ENCODE measurements around the gene UBXN2A. TPM values are rescaled to one million over a fixed set of nuclear protein-coding genes. Genes with fewer than 3 reads are reported as not detected.

UBXN2A gene
- total and polyA plus RNA-seq, 4 donors = 4.7 to 23.3 (median 8.1) TPM

GRCh38 chr2:23953625-23954024, 13.4 kb downstream of the UBXN2A start:
- TF ChIP-seq CTCF (IDR thresholded peaks at IDR 0.05; ENCODE audit: control extremely low read depth, extremely low read depth) = no peak

GRCh38 chr2:23954325-23955014, 14.2 kb downstream of the UBXN2A start:
- ATAC-seq (ENCODE audit: insufficient read depth, low FRiP score) = no peak
- Histone ChIP-seq H3K27ac (ENCODE audit: low read depth in 1 of 2, low read length in 1 of 2) (no peak overlapping the region), H3K36me3 (ENCODE audit: control insufficient read depth in 4 of 4, insufficient read depth in 4 of 4, low read length in 4 of 4) (peaks cover 0 to 5% (median 2%) of the 10 kb centered on the region in 4 donors), H3K4me1 (ENCODE audit: control insufficient read depth in 5 of 5, insufficient read depth in 5 of 5, low read length in 5 of 5) (peaks cover 0 to 3% (median 0%) of the 10 kb centered on the region in 5 donors), H3K27me3 (ENCODE audit: control insufficient read depth in 3 of 3, insufficient read depth in 3 of 3, low read length in 2 of 3) (no peaks in the 10 kb centered on the region), H3K9ac (ENCODE audit: insufficient read depth in 1 of 2, low read length in 2 of 2) (no peak overlapping the region), H3K4me3 (no peak overlapping the region), H3K9me3 (ENCODE audit: control insufficient read depth in 4 of 4, insufficient read depth in 3 of 4, low read length in 3 of 4) (no peaks in the 10 kb centered on the region)
- WGBS, 2 donors = 91 to 94% methylated on average over 6 of the region's 6 CpGs
- DNase-seq = no peak
- TF ChIP-seq CTCF (IDR thresholded peaks at IDR 0.05; ENCODE audit: control extremely low read depth, extremely low read depth) = no peak

More at GRCh38 chr2:23953625-23954024, 13.4 kb downstream of the UBXN2A start:
- ATAC-seq (ENCODE audit: insufficient read depth, low FRiP score) = no peak
- H3K27ac ChIP-seq (ENCODE audit: low read depth in 1 of 2, low read length in 1 of 2) = no peak overlapping the region
- H3K4me3 ChIP-seq = no peak overlapping the region
- DNase-seq = no peak
- H3K36me3 ChIP-seq (ENCODE audit: control insufficient read depth in 4 of 4, insufficient read depth in 4 of 4, low read length in 4 of 4) = peaks cover 0 to 3% (median 0%) of the 10 kb centered on the region in 4 donors
- no peak overlapping the region for H3K9ac ChIP-seq (ENCODE audit: insufficient read depth in 1 of 2, low read length in 2 of 2)
- no peaks in the 10 kb centered on the region for H3K27me3 ChIP-seq (ENCODE audit: control insufficient read depth in 3 of 3, insufficient read depth in 3 of 3, low read length in 2 of 3)
- no peaks in the 10 kb centered on the region for H3K9me3 ChIP-seq (ENCODE audit: control insufficient read depth in 4 of 4, insufficient read depth in 3 of 4, low read length in 3 of 4)
- H3K4me1 ChIP-seq (ENCODE audit: control insufficient read depth in 5 of 5, insufficient read depth in 5 of 5, low read length in 5 of 5) = peaks cover 0 to 3% (median 0%) of the 10 kb centered on the region in 5 donors

- 97 to 100% methylated on average over 4 of the region's 4 CpGs for WGBS, 2 donors
- no peaks in the 10 kb centered on the region for H3K4me1 ChIP-seq (ENCODE audit: control insufficient read depth in 5 of 5, insufficient read depth in 5 of 5, low read length in 5 of 5)
Measured at GRCh38 chr2:23967846-23968245, 27.6 kb downstream of the UBXN2A start.

More at GRCh38 chr2:23967846-23968245, 27.6 kb downstream of the UBXN2A start:
- H3K9ac ChIP-seq (ENCODE audit: insufficient read depth in 1 of 2, low read length in 2 of 2) = no peak overlapping the region
- H3K9me3 ChIP-seq (ENCODE audit: control insufficient read depth in 4 of 4, insufficient read depth in 3 of 4, low read length in 3 of 4) = no peaks in the 10 kb centered on the region
- no peak for TF ChIP-seq CTCF (IDR thresholded peaks at IDR 0.05; ENCODE audit: control extremely low read depth, extremely low read depth)
- H3K4me3 ChIP-seq = no peak overlapping the region
- H3K27ac ChIP-seq (ENCODE audit: low read depth in 1 of 2, low read length in 1 of 2) = no peak overlapping the region
- H3K27me3 ChIP-seq (ENCODE audit: control insufficient read depth in 3 of 3, insufficient read depth in 3 of 3, low read length in 2 of 3) = no peaks in the 10 kb centered on the region
- ATAC-seq (ENCODE audit: insufficient read depth, low FRiP score) (no peak), DNase-seq (no peak)
- H3K36me3 ChIP-seq (ENCODE audit: control insufficient read depth in 4 of 4, insufficient read depth in 4 of 4, low read length in 4 of 4) = peaks cover 1 to 11% (median 9%) of the 10 kb centered on the region in 4 donors

Measured in lung (tissue), 12 donors.